ENCODE measurements around the gene RNF8.
"Not testable (repeated sequence)": the region's sequence is repeated elsewhere in the genome, so short reads cannot be mapped to it uniquely, and the experiment has no call there.

Gene RNF8

GRCh38 chr6:37332894-37333293 is 20.9 kb upstream of the RNF8 start:
- H3K9ac ChIP-seq (ENCODE audit: low read length), result no peak overlapping the region
- no peak overlapping the region for H3K23ac ChIP-seq (ENCODE audit: low read length)
- no peak overlapping the region for H4K8ac ChIP-seq (ENCODE audit: low read depth, low read length)
- H3K4me1 ChIP-seq (ENCODE audit: control insufficient read depth in 1 of 2, insufficient read depth in 2 of 2, low read length in 2 of 2), result no peaks in the 10 kb centered on the region
- no peaks in the 10 kb centered on the region for H3K9me3 ChIP-seq (ENCODE audit: insufficient read depth, low read depth, low read length)
- no peak for DNase-seq
- H2AK5ac ChIP-seq (ENCODE audit: low read length), result no peak overlapping the region
- no peak overlapping the region for H2BK12ac ChIP-seq (ENCODE audit: low read length)
- no peak overlapping the region for H4K91ac ChIP-seq (ENCODE audit: low read depth, low read length)
- no peak overlapping the region for H2BK5ac ChIP-seq (ENCODE audit: low read depth, low read length, poor library complexity)
- no peak overlapping the region for H3K4ac ChIP-seq (ENCODE audit: low read depth, low read length)
- no peak overlapping the region for H3K18ac ChIP-seq (ENCODE audit: low read length)
- no peak overlapping the region for H4K12ac ChIP-seq (ENCODE audit: low read depth, low read length)
- no peaks in the 10 kb centered on the region for H3K79me2 ChIP-seq (ENCODE audit: control insufficient read depth, insufficient read depth, low read length, poor library complexity)
- no peak overlapping the region for H3K27ac ChIP-seq (ENCODE audit: low read depth, low read length)
- peaks cover 6 to 23% of the 10 kb centered on the region in 2 experiments for H3K36me3 ChIP-seq (ENCODE audit: control insufficient read depth in 1 of 2, insufficient read depth in 2 of 2, low read length in 2 of 2)
- H3K79me1 ChIP-seq (ENCODE audit: low read length), result no peaks in the 10 kb centered on the region
- H3K4me2 ChIP-seq (ENCODE audit: low read length), result no peak overlapping the region
- no peak overlapping the region for H3K14ac ChIP-seq (ENCODE audit: low read length)
- no peak overlapping the region for H2BK120ac ChIP-seq (ENCODE audit: insufficient read depth, low read length, poor library complexity)
- no CpG with 5 or more reads among the region's 1 CpG for WGBS (ENCODE audit: extremely low coverage, insufficient coverage, insufficient read length)
- no peak overlapping the region for H3K4me3 ChIP-seq (ENCODE audit: low read depth, low read length)
- no peak overlapping the region for H2AFZ ChIP-seq (ENCODE audit: insufficient read depth, low read length, poor library complexity)
- no peaks in the 10 kb centered on the region for H3K27me3 ChIP-seq (ENCODE audit: insufficient read depth, low read length)

- no peaks in the 10 kb centered on the region for H3K9me3 ChIP-seq (ENCODE audit: insufficient read depth, low read depth, low read length)
- no peaks in the 10 kb centered on the region for H3K79me2 ChIP-seq (ENCODE audit: control insufficient read depth, insufficient read depth, low read length, poor library complexity)
- no peak overlapping the region for H4K12ac ChIP-seq (ENCODE audit: low read depth, low read length)
- no peak overlapping the region for H3K9ac ChIP-seq (ENCODE audit: low read length)
- peaks cover 6 to 23% of the 10 kb centered on the region in 2 experiments for H3K36me3 ChIP-seq (ENCODE audit: control insufficient read depth in 1 of 2, insufficient read depth in 2 of 2, low read length in 2 of 2)
- H2AK5ac ChIP-seq (ENCODE audit: low read length), result no peak overlapping the region
- no peaks in the 10 kb centered on the region for H3K79me1 ChIP-seq (ENCODE audit: low read length)
- no peak overlapping the region for H3K23ac ChIP-seq (ENCODE audit: low read length)
- H2BK5ac ChIP-seq (ENCODE audit: low read depth, low read length, poor library complexity), result no peak overlapping the region
- no peak overlapping the region for H4K91ac ChIP-seq (ENCODE audit: low read depth, low read length)
- no peaks in the 10 kb centered on the region for H3K4me1 ChIP-seq (ENCODE audit: control insufficient read depth in 1 of 2, insufficient read depth in 2 of 2, low read length in 2 of 2)
- no peak overlapping the region for H3K27ac ChIP-seq (ENCODE audit: low read depth, low read length)
- no peak overlapping the region for H3K4ac ChIP-seq (ENCODE audit: low read depth, low read length)
- DNase-seq, result no peak
- no peak overlapping the region for H3K14ac ChIP-seq (ENCODE audit: low read length)
- no peak overlapping the region for H3K18ac ChIP-seq (ENCODE audit: low read length)
- no peak overlapping the region for H2BK120ac ChIP-seq (ENCODE audit: insufficient read depth, low read length, poor library complexity)
- H2AFZ ChIP-seq (ENCODE audit: insufficient read depth, low read length, poor library complexity), result no peak overlapping the region
- no peak overlapping the region for H2BK12ac ChIP-seq (ENCODE audit: low read length)
- H3K4me2 ChIP-seq (ENCODE audit: low read length), result no peak overlapping the region
- no peak overlapping the region for H3K4me3 ChIP-seq (ENCODE audit: low read depth, low read length)
- H4K8ac ChIP-seq (ENCODE audit: low read depth, low read length), result no peak overlapping the region
- H3K27me3 ChIP-seq (ENCODE audit: insufficient read depth, low read length), result no peaks in the 10 kb centered on the region
Measured at GRCh38 chr6:37334047-37334446, 19.7 kb upstream of the RNF8 start.

GRCh38 chr6:37338317-37338716 is 15.5 kb upstream of the RNF8 start:
- not testable (repeated sequence) for H4K12ac ChIP-seq (ENCODE audit: low read depth, low read length); H3K4ac ChIP-seq (ENCODE audit: low read depth, low read length); H2BK120ac ChIP-seq (ENCODE audit: insufficient read depth, low read length, poor library complexity); H3K79me1 ChIP-seq (ENCODE audit: low read length); H3K18ac ChIP-seq (ENCODE audit: low read length); H3K9me3 ChIP-seq (ENCODE audit: insufficient read depth, low read depth, low read length); H3K9ac ChIP-seq (ENCODE audit: low read length); H3K4me2 ChIP-seq (ENCODE audit: low read length); DNase-seq; H2AFZ ChIP-seq (ENCODE audit: insufficient read depth, low read length, poor library complexity); H3K27me3 ChIP-seq (ENCODE audit: insufficient read depth, low read length); H4K91ac ChIP-seq (ENCODE audit: low read depth, low read length); H2AK5ac ChIP-seq (ENCODE audit: low read length); H3K23ac ChIP-seq (ENCODE audit: low read length); H3K36me3 ChIP-seq (ENCODE audit: control insufficient read depth in 1 of 2, insufficient read depth in 2 of 2, low read length in 2 of 2); H3K27ac ChIP-seq (ENCODE audit: low read depth, low read length); H3K14ac ChIP-seq (ENCODE audit: low read length); H3K79me2 ChIP-seq (ENCODE audit: control insufficient read depth, insufficient read depth, low read length, poor library complexity); H3K4me3 ChIP-seq (ENCODE audit: low read depth, low read length); H2BK5ac ChIP-seq (ENCODE audit: low read depth, low read length, poor library complexity); H4K8ac ChIP-seq (ENCODE audit: low read depth, low read length); H2BK12ac ChIP-seq (ENCODE audit: low read length); H3K4me1 ChIP-seq (ENCODE audit: control insufficient read depth in 1 of 2, insufficient read depth in 2 of 2, low read length in 2 of 2)
- WGBS (ENCODE audit: extremely low coverage, insufficient coverage, insufficient read length), result no CpG with 5 or more reads among the region's 3 CpGs

- no peak for DNase-seq
- H2BK120ac ChIP-seq (ENCODE audit: insufficient read depth, low read length, poor library complexity), result no peak overlapping the region
- H3K4me2 ChIP-seq (ENCODE audit: low read length), result no peak overlapping the region
- no peak overlapping the region for H3K27ac ChIP-seq (ENCODE audit: low read depth, low read length)
- H3K14ac ChIP-seq (ENCODE audit: low read length), result no peak overlapping the region
- no CpG with 5 or more reads among the region's 5 CpGs for WGBS (ENCODE audit: extremely low coverage, insufficient coverage, insufficient read length)
- H3K79me1 ChIP-seq (ENCODE audit: low read length), result no peaks in the 10 kb centered on the region
- no peak overlapping the region for H2BK5ac ChIP-seq (ENCODE audit: low read depth, low read length, poor library complexity)
- H3K79me2 ChIP-seq (ENCODE audit: control insufficient read depth, insufficient read depth, low read length, poor library complexity), result no peaks in the 10 kb centered on the region
- peaks cover 0 to 3% of the 10 kb centered on the region in 2 experiments for H3K36me3 ChIP-seq (ENCODE audit: control insufficient read depth in 1 of 2, insufficient read depth in 2 of 2, low read length in 2 of 2)
- no peak overlapping the region for H3K4me3 ChIP-seq (ENCODE audit: low read depth, low read length)
- no peak overlapping the region for H4K12ac ChIP-seq (ENCODE audit: low read depth, low read length)
- H2BK12ac ChIP-seq (ENCODE audit: low read length), result no peak overlapping the region
- H3K27me3 ChIP-seq (ENCODE audit: insufficient read depth, low read length), result no peaks in the 10 kb centered on the region
- no peaks in the 10 kb centered on the region for H3K4me1 ChIP-seq (ENCODE audit: control insufficient read depth in 1 of 2, insufficient read depth in 2 of 2, low read length in 2 of 2)
- H4K8ac ChIP-seq (ENCODE audit: low read depth, low read length), result no peak overlapping the region
- no peak overlapping the region for H4K91ac ChIP-seq (ENCODE audit: low read depth, low read length)
- H2AFZ ChIP-seq (ENCODE audit: insufficient read depth, low read length, poor library complexity), result no peak overlapping the region
- H3K9ac ChIP-seq (ENCODE audit: low read length), result no peak overlapping the region
- no peak overlapping the region for H3K4ac ChIP-seq (ENCODE audit: low read depth, low read length)
- H3K23ac ChIP-seq (ENCODE audit: low read length), result no peak overlapping the region
- H2AK5ac ChIP-seq (ENCODE audit: low read length), result no peak overlapping the region
- no peaks in the 10 kb centered on the region for H3K9me3 ChIP-seq (ENCODE audit: insufficient read depth, low read depth, low read length)
- H3K18ac ChIP-seq (ENCODE audit: low read length), result no peak overlapping the region
Measured at GRCh38 chr6:37338745-37339255, 15.0 kb upstream of the RNF8 start.
